Activated CD4-positive, alpha-beta T cell treated with anti-CD3 and anti-CD28 coated beads for 1 hour (primary cell): ENCODE results near the gene PTPN14.

ENCODE experiments used
- DNase-seq: peaks from one replicate; pipeline ENCODE4 v3.0.0-alpha.2; 2020

Gene PTPN14

GRCh38 chr1:214567481-214567980, 16.1 kb upstream of the PTPN14 start:
- DNase-seq: no peak

- no peak for DNase-seq
Measured at GRCh38 chr1:214566158-214567104, 15.0 kb upstream of the PTPN14 start.

- no peak for DNase-seq
Measured at GRCh38 chr1:214565310-214565709, 13.9 kb upstream of the PTPN14 start.

GRCh38 chr1:214563881-214564280, 12.5 kb upstream of the PTPN14 start:
- no peak for DNase-seq

- no peak for DNase-seq
Measured at GRCh38 chr1:214557952-214558735, 6.7 kb upstream of the PTPN14 start.

- no peak for DNase-seq
Measured at GRCh38 chr1:214553142-214553710, 1.8 kb upstream of the PTPN14 start.

- no peak for DNase-seq
Measured at GRCh38 chr1:214552174-214552608, 789 bp upstream of the PTPN14 start.

GRCh38 chr1:214550857-214551435, 456 bp downstream of the PTPN14 start:
- no peak for DNase-seq

- DNase-seq: no peak
Measured at GRCh38 chr1:214550013-214550856, 1.2 kb downstream of the PTPN14 start.

GRCh38 chr1:214549604-214550003, 1.8 kb downstream of the PTPN14 start:
- DNase-seq: no peak

GRCh38 chr1:214548988-214549387, 2.4 kb downstream of the PTPN14 start:
- no peak for DNase-seq

GRCh38 chr1:214548271-214548670, 3.1 kb downstream of the PTPN14 start:
- DNase-seq: no peak

- DNase-seq: no peak
Measured at GRCh38 chr1:214547747-214548146, 3.7 kb downstream of the PTPN14 start.

- no peak for DNase-seq
Measured at GRCh38 chr1:214546886-214547641, 4.3 kb downstream of the PTPN14 start.

- no peak for DNase-seq
Measured at GRCh38 chr1:214546084-214546483, 5.3 kb downstream of the PTPN14 start.

- no peak for DNase-seq
Measured at GRCh38 chr1:214545293-214545692, 6.1 kb downstream of the PTPN14 start.

GRCh38 chr1:214544791-214545190, 6.6 kb downstream of the PTPN14 start:
- no peak for DNase-seq

- no peak for DNase-seq
Measured at GRCh38 chr1:214542275-214543199, 8.9 kb downstream of the PTPN14 start.

GRCh38 chr1:214541693-214542092, 9.7 kb downstream of the PTPN14 start:
- no peak for DNase-seq

GRCh38 chr1:214541206-214541605, 10.2 kb downstream of the PTPN14 start:
- no peak for DNase-seq
